ENCODE data around the gene CCNB2.
"Not testable (repeated sequence)": the region's sequence is repeated elsewhere in the genome, so short reads cannot be mapped to it uniquely, and the experiment has no call there.

Gene CCNB2

GRCh38 chr15:59137566-59137965 lies 32.6 kb downstream of the CCNB2 start:
- DNase-seq: no peak

DNA sequence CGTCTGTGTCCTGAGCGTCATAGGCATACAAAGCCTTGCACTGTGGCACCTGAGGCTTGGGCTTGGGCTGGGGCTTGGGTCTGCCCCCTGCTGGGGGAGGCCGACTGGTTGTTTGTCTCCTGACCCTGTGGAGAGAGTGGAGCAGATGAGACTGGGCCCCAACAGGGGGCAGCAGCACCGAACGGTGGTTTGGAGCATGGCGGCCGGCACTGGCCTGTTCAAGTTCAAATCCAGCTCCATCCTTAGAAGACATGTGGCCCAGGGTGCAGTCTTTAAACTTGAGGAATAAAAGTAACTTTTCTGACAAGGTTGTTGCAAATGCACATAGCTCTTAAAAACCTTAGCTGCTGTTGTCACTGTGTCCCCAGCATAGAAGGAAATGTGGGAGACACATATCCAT lies 33.3 kb downstream of the CCNB2 start:
- DNase-seq: no peak

GRCh38 chr15:59140422-59141226 lies 35.7 kb downstream of the CCNB2 start:
- DNase-seq: no peak

- no peak for DNase-seq
Observed at GRCh38 chr15:59143281-59143680, 38.3 kb downstream of the CCNB2 start.

DNA sequence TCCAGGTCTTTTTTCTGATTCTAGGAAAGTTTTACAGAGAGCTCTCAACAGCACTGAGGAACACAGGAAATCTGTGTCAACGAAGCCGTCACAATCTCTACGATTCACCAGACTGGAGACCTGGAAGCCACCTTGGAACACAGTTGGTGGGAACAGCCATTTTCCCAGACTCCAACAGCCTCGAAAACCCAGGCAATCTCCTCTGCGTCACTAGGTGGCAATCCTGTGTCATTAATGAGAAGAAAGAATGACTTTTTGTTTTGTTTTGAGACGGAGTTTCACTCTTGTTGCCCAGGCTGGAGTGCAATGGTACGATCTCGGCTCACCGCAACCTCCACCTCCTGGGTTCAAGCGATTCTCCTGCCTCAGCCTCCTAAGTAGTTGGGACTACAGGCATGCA lies 39.6 kb downstream of the CCNB2 start:
- not testable (repeated sequence) for DNase-seq

DNA sequence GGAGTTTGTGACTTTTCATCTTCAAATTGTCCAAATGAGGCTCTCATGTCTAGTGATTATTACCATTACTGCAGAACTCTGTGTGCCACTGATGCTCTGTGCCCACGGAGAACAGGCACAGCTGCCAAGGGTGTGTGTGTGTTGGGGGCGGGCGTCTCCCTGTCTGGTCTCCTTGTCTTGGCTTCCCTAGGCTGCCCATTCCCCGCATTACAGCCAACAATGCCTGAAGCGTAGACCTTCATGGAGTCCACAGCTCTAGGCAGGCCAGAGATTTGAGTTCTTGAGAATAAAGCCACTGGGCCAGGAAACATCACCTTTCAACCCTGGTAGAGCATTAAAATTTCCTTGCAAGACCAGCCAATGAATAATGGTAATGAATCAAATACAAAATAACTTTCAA lies 42.7 kb downstream of the CCNB2 start:
- no peak for DNase-seq

DNA sequence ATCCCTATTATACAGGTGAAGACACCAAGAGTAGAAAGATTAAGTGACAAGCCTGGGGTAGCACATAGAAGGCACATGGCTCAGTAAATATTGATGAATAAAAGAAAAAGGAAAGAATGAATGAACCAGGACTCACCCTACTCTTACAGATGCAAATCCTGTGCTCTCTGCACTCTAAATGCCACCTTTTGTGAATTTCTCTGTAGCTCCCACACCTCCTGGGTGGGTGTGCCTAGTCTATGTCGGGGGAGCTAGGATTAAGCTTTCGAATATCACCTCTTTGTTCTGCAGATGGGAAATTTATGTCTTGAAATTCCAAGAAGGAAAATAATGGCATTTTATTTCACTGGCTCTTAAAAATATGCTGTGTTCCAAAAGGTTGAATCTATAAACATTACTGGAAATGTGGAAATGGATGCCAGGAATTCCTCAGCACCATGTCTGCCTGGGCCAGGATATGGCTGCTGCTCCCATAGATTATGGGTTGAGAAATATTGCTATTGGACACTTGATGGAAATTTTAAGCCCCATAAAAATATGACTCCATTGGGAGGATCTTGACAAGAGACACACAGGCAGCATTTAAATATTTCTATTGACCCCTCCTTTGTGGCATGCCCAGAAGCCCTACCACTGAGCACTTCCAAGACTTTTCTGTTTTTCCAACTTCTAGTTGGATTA lies 43.3 kb downstream of the CCNB2 start:
- no peak for DNase-seq

DNA sequence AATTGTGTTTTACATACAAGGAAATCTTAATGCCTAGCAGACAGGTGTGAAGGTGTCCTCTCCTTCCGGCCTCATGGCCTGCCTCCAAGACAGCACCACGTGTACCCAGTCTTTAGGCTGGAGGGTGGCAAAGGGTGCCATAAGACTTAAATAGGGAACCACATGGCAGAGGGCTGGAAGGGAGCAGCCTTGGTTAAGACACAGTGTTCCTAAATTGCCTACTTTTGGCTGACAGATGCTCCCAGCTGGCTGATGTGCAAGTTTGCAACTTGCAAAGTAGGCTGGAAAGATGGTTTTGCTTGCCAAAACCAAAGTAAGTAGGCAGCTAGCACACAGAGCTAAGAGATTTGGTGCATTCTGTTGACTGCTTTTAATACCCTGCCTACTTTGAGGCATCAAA lies 45.2 kb downstream of the CCNB2 start:
- DNase-seq: no peak

GRCh38 chr15:59152694-59153450 lies 47.9 kb downstream of the CCNB2 start:
- no peak for DNase-seq

GRCh38 chr15:59153466-59153865 lies 48.5 kb downstream of the CCNB2 start:
- DNase-seq: no peak

- DNase-seq: no peak
Observed at GRCh38 chr15:59154243-59154642, 49.3 kb downstream of the CCNB2 start.

GRCh38 chr15:59155431-59155830 lies 50.5 kb downstream of the CCNB2 start:
- DNase-seq: no peak

GRCh38 chr15:59157396-59157795 lies 52.5 kb downstream of the CCNB2 start:
- DNase-seq: no peak

DNA sequence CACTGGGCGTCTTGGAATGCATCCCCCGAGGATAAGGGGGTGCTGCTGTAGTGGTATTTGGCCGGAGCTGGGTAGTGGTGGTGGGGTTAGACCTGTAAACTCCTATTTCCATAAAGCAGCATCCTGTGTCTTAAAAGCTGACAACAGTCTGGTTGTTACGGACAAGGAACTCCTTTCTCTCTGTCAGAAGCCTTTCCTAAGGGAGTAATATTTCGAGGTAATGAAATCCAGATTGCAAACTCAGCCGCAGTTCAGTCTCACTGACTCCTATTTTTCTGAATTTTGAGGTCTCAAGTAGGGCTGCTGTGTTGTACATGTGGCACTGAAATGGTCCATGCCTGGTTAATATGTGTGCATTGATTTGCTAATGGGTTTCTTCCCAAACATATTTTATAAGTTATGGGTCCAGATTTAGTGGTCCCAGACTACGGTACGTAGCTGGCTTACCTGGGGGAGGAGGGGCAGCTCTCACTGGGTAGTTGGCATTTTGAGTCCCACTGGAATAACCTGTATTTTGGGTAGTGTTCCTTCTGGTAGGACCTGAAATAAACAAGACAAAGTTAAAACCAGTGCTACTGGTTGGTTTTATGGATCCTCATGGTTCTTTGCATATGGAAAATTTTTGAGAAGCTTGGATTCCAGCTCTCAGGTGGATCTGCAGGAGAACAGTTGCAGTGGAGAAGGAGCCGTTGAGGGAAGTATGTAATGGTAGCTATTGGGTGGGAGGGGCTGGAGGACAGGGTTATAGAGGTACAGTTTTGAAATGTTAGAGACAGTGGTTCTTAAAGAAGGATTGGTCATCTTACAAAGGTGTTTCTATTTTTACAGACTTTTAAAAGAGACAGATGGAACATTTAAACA lies 53.1 kb downstream of the CCNB2 start:
- no peak for DNase-seq

- no peak for DNase-seq
Observed at GRCh38 chr15:59158701-59159034, 53.7 kb downstream of the CCNB2 start.

DNA sequence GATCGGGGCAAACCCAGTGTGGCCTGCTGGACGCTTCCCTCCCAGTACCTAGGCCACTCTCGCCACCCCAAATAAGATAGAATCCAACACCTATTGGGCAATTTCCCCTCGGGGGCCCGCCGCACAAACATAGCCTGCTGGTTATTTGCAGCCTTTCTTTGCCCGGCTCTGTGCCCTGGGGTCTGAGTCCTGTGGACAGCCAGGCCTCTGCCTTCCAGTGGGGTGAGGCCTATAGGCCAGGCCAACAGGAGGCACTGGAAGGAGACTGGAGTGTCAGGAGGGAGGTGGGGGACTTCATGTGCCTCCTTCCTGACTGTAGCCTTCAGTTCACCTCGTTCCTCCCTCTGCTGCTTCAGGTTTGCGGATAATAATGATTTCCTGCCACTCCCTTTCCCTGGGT lies 54.3 kb downstream of the CCNB2 start:
- no peak for DNase-seq

GRCh38 chr15:59160880-59161593 lies 56.1 kb downstream of the CCNB2 start:
- DNase-seq: no peak

GRCh38 chr15:59162080-59162479 lies 57.1 kb downstream of the CCNB2 start:
- not testable (repeated sequence) for DNase-seq

DNA sequence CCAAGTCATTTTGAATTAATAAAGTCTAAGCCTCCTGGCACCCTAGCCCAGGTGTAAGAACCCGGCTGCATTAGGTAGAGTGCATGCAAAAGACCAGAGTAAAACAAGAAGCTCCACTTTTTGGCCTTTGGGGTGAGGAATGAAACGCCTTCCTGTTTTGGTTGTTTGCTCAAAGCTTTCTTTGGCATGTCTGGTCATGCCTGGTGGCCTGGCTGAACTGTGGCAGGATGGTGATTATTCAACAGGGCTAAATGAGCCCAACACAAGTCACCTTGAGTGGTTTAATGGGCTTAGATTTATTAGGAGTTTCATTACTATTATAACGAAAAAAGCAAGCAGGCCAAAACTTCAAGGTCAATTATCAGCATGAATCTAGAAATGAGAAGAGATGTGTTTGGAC lies 60.8 kb downstream of the CCNB2 start:
- no peak for DNase-seq

- DNase-seq: no peak
Observed at GRCh38 chr15:59166166-59166565, 61.2 kb downstream of the CCNB2 start.

DNA sequence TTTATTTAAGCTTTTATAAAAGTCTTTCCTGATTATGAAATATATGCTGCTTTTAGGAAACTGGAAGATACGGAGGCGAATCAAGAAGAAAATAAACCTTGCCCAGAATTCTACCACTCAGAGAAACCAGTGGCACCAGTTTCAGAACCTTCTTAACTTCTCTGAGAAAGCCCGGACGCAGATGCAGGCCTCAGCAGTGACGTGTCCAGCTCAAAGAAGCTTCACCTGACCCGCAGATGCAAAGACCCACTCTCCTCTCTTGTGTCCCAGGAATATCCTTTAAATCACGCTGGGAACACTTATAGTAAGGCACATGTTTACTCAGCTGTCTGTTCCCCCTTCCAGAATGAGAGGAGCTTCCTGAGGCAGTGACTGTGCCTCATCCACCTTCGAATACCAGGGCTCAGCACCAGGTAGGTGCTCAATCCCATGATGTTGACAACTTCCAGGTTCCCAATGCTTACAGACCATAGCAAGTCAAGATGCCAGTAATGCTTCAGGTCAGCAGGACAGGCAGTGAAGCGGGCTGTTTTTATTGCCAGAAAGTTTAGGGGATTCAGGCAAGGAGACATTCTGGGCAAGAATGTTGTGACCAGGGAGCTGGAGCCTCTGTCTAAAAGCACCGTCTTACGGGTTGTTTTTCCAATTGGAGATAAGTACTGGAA lies 61.8 kb downstream of the CCNB2 start:
- DNase-seq: no peak

DNA sequence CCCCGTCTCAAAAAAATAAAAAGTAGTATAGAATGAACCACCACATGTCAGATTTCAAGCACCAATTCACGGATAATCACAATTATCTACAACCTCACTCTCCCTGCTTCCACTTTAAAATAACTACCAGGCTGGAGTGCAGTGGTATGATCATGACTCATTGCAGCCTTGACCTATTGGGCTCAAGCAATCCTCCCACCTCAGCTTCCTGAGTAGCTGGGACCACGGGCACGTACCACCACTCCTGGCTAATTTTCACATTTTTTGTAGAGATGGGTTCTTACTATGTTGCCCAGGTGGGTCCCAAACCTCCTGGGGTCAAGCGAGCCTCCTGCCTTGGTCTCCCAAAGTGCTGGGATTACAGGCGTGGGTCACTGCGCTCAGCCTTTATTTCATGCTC lies 63.6 kb downstream of the CCNB2 start:
- no peak for DNase-seq
